Osteocyte (in vitro differentiated cells): ENCODE measurements around the gene BAG2. TPM values are rescaled to one million over a fixed set of nuclear protein-coding genes. Genes with fewer than 3 reads are reported as not detected.

Experiments used
- DNase-seq: peaks from one replicate; pipeline ENCODE4 v3.0.0; 2021; ENCODE audit warnings: mixed read lengths; ENCODE audit not compliant: unreplicated experiment; ENCODE audit errors: extremely low spot score
- H3K27ac Mint-ChIP-seq: one replicate; pipeline ENCODE4 v1.8.0; 2021; ENCODE audit warnings: mild to moderate bottlenecking, mixed read lengths; ENCODE audit not compliant: unreplicated experiment
- H3K27me3 Mint-ChIP-seq: one replicate; pipeline ENCODE4 v1.8.0; 2021; ENCODE audit warnings: mixed read lengths; ENCODE audit not compliant: unreplicated experiment
- H3K36me3 Mint-ChIP-seq: one replicate; pipeline ENCODE4 v1.8.0; 2021; ENCODE audit warnings: mixed read lengths; ENCODE audit not compliant: unreplicated experiment
- H3K4me1 Mint-ChIP-seq: one replicate; pipeline ENCODE4 v1.8.0; 2021; ENCODE audit warnings: mixed read lengths; ENCODE audit not compliant: unreplicated experiment
- H3K4me3 Mint-ChIP-seq: one replicate; pipeline ENCODE4 v1.8.0; 2021; ENCODE audit warnings: mild to moderate bottlenecking, moderate library complexity, mixed read lengths; ENCODE audit not compliant: unreplicated experiment
- H3K9me3 Mint-ChIP-seq: one replicate; pipeline ENCODE4 v1.8.0; 2021; ENCODE audit warnings: mixed read lengths; ENCODE audit not compliant: unreplicated experiment
- total RNA-seq: library from RNA; stranded (reverse); gene quantifications from 2 replicates; pipeline ENCODE4 v1.2.1, GENCODE V29; 2021
- TF ChIP-seq, protein P1 (sequence below): fragments of 200-600 bp; sonication (generic); IDR thresholded peaks from 2 replicates; pipeline ENCODE4 v1.5.0; 2021; ENCODE audit warnings: antibody characterized with exemption, mild to moderate bottlenecking, moderate library complexity

BAG2 gene
- total RNA-seq, 1 donor from 2014 or later, result 9.1 TPM

DNA sequence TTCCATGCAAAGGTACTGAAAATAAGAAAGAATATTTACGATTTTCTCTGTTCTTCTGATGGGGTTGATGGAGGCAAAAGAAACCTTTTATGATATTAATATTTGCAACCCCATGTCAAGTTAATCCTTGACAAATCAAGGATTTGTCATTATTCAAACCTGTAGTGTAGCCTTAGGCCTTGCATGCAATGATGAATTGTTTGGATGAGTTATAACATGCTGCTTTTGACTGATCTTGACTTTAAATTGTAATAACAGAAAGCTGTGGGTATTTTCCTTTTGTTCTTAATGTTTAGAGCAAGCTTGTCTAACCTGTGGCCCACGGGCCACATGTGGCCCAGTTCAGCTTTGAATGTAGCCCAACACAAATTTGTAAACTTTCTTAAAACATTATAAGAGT, 13.0 kb upstream of the BAG2 start:
- Mint-ChIP-seq H3K27ac (no peak overlapping the region), H3K9me3 (no peaks in the 10 kb centered on the region), H3K4me1 (peaks cover 15% of the 10 kb centered on the region), H3K4me3 (no peak overlapping the region), H3K27me3 (no peaks in the 10 kb centered on the region), H3K36me3 (peaks cover 20% of the 10 kb centered on the region)
- TF ChIP-seq, protein P1, sequence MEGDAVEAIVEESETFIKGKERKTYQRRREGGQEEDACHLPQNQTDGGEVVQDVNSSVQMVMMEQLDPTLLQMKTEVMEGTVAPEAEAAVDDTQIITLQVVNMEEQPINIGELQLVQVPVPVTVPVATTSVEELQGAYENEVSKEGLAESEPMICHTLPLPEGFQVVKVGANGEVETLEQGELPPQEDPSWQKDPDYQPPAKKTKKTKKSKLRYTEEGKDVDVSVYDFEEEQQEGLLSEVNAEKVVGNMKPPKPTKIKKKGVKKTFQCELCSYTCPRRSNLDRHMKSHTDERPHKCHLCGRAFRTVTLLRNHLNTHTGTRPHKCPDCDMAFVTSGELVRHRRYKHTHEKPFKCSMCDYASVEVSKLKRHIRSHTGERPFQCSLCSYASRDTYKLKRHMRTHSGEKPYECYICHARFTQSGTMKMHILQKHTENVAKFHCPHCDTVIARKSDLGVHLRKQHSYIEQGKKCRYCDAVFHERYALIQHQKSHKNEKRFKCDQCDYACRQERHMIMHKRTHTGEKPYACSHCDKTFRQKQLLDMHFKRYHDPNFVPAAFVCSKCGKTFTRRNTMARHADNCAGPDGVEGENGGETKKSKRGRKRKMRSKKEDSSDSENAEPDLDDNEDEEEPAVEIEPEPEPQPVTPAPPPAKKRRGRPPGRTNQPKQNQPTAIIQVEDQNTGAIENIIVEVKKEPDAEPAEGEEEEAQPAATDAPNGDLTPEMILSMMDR, result no peak
- DNase-seq, result no peak

GRCh38 chr6:57162028-57162427, 10.1 kb upstream of the BAG2 start:
- DNase-seq, result no peak
- Mint-ChIP-seq H3K9me3 (peaks cover 12% of the 10 kb centered on the region), H3K36me3 (peaks cover 32% of the 10 kb centered on the region), H3K4me3 (no peak overlapping the region), H3K27ac (peak overlapping the region; percentile 51), H3K4me1 (peaks cover 15% of the 10 kb centered on the region), H3K27me3 (no peaks in the 10 kb centered on the region)
- TF ChIP-seq, protein P1, result no peak

DNA sequence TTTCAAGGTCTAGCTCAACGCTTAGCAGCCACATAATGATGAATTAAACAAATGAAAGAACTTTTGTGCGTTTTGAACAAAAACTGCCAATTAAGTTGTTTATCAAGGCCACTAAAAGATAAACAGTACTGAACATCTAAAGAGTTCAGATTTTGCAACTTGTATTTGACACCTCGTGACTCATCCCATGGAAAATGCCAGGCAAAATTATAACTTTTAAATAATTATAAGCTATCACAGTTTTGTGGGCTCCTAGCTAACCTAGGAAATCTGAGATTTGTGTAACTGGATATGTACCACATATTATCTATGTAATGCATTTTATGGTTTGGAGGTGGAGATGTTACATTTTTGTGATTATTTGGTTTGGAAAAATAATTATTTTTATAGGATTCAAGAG, 9.6 kb upstream of the BAG2 start:
- TF ChIP-seq, protein P1, result no peak
- DNase-seq, result no peak
- Mint-ChIP-seq H3K36me3 (peaks cover 33% of the 10 kb centered on the region), H3K27ac (peak overlapping the region; percentile 51), H3K27me3 (no peaks in the 10 kb centered on the region), H3K4me1 (peaks cover 15% of the 10 kb centered on the region), H3K9me3 (peaks cover 12% of the 10 kb centered on the region), H3K4me3 (no peak overlapping the region)

DNA sequence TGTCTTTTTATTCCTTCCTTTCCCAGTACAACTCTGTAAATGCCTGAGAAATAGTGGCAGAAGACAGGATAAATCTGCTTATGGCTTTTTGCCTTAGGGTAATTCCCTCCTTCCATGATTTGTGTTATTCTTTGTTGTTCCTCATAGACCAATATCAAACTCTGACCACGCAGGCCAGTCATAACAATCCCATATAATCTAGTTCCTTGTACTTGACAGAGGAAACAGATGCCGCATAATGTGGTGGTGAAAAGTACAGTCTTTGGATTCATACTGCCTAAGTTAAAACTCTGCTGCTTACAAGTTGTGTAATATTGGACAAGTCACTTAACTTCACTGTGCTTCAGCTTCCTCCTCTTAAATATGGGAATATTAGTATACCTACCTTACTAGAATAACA, 8.2 kb upstream of the BAG2 start:
- no peak for DNase-seq
- no peaks in the 10 kb centered on the region for H3K27me3 Mint-ChIP-seq
- H3K27ac Mint-ChIP-seq, result no peak overlapping the region
- no peak overlapping the region for H3K4me3 Mint-ChIP-seq
- TF ChIP-seq, protein P1, result no peak
- H3K36me3 Mint-ChIP-seq, result peaks cover 33% of the 10 kb centered on the region
- peaks cover 12% of the 10 kb centered on the region for H3K9me3 Mint-ChIP-seq
- peaks cover 15% of the 10 kb centered on the region for H3K4me1 Mint-ChIP-seq

GRCh38 chr6:57165080-57165479, 7.0 kb upstream of the BAG2 start:
- Mint-ChIP-seq H3K4me3 (no peak overlapping the region), H3K36me3 (peaks cover 33% of the 10 kb centered on the region), H3K9me3 (peaks cover 12% of the 10 kb centered on the region), H3K27me3 (no peaks in the 10 kb centered on the region), H3K4me1 (peaks cover 15% of the 10 kb centered on the region), H3K27ac (no peak overlapping the region)
- TF ChIP-seq, protein P1, result no peak
- no peak for DNase-seq
